ENCODE results near the gene HPN. TPM values are rescaled to one million over a fixed set of nuclear protein-coding genes. Genes with fewer than 3 reads are reported as not detected.
"Not testable (repeated sequence)": the region's sequence is repeated elsewhere in the genome, so short reads cannot be mapped to it uniquely, and the experiment has no call there.

HPN gene
- polyA plus RNA-seq, 5 donors: 21.3 to 48.5 (median 32.1) TPM

GRCh38 chr19:35007427-35007826, 34.1 kb upstream of the HPN start:
- not testable (repeated sequence) for DNase-seq

DNA sequence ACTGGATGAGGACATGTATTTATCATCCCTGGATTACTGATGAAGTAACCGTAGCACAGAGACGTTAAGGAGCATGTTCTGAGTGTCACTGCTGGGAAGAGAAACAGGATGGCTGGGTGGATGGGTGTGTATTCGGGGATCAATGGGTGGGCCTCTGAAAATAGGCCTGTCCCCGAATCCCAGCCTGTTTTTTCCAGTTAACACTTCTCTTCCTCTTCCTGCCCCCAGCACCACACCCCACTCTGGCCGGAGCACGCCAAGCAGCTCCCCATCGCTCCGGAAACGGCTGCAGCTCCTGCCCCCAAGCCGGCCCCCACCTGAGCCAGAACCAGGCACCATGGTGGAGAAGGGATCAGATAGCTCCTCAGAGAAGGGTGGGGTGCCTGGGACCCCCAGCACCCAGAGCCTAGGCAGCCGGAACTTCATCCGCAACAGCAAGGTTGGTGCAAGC, 32.6 kb upstream of the HPN start:
- no peak for DNase-seq

GRCh38 chr19:35009424-35010415, 31.8 kb upstream of the HPN start:
- no peak for DNase-seq

DNA sequence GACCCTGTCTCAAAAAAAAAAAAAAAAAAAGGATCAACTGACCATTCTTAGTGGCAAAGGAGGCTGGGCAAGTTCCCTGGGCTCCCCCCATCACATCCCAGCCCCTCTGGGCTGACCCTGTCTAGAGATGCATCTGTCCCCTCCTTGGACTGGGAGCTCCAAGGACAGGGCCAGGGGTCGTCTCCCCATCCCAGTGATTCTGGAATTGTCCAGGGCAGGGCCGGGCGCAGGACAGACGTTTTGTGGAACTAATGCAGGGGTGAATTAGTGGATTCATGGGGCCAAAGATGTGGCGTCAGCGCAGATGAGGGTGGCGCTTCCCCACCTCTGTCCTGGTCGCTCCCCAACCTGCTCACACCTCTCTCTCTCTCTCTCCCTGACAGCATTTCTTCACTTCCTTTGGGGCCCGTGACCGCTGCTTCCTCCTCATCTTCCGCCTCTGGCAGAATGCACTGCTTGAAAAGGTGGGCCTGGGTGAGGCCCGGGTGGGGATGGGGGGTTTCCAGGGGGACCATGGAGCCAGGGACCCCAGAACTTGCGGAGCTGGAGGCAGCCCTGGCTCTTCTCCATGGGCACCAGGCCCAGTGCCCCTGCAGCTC, 30.3 kb upstream of the HPN start:
- no peak for DNase-seq

GRCh38 chr19:35011737-35012682, 29.5 kb upstream of the HPN start:
- no peak for DNase-seq

GRCh38 chr19:35013041-35013819, 28.3 kb upstream of the HPN start:
- peak; percentile 41 to 50 for DNase-seq

DNA sequence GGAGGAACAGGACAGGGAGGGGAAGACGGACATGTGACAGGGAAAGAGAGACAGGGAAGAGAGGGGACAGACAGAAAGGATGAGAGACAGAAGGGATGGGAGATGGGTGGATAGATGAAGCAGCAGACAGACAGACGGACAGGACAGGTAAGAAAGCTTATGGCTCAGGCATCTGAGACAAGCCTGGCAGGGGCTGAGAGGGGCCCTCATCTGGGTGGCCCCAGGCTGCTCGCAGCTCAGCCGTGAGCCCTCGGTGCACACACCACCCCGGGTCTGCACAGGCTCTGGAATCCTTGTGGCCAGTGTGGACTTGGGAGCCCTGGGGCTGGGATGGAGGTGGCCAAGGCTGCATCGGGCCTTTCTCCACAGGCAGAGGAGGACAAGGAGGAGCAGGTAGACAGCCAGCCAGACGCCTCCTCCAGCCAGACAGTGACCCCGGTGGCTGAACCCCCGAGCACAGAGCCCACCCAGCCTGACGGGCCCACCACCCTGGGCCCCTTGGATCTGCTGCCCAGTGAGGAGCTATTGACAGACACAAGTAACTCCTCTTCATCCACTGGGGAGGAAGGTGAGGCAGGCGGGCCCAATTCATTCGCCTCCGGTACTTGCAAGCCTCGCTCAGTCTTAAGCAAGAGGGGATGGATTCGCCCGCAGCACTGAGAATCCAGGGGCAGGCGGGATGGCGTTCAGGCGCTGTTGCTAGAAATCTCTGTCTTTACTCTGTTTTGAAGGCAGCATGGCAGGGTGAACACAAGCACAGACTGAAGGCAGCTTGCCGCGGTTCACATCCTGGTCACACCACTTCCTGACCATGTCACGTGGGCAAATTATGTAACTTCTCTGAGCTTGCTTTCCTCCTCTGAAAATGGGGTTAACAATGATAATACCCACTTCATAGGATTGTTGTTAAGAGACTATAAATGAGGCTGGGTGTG, 27.4 kb upstream of the HPN start:
- no peak for DNase-seq

DNA sequence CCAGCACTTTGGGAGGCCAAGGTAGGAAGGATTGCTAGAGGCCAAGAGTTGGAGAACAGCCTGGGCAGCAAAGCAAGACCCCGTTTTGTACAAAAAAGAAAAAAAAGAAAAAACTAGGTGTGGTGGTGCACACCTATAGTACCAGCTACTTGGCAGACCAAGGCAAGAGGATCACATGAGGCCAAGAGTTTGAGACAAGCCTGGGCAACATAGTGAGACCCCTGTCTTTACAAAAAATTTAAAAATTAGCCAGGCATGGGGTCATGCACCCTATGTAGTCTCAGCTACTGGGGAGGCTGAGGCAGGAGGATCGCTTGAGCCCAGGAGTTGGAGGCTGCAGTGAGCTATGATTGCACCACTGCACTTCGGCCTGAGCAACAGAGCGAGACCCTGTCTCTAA, 26.7 kb upstream of the HPN start:
- not testable (repeated sequence) for DNase-seq

- DNase-seq: no peak
Observed at GRCh38 chr19:35015270-35015953, 26.1 kb upstream of the HPN start.

GRCh38 chr19:35015954-35016351, 25.6 kb upstream of the HPN start:
- DNase-seq: no peak

- no peak for DNase-seq
Observed at GRCh38 chr19:35017507-35017906, 24.0 kb upstream of the HPN start.

GRCh38 chr19:35018379-35018778, 23.1 kb upstream of the HPN start:
- no peak for DNase-seq

DNA sequence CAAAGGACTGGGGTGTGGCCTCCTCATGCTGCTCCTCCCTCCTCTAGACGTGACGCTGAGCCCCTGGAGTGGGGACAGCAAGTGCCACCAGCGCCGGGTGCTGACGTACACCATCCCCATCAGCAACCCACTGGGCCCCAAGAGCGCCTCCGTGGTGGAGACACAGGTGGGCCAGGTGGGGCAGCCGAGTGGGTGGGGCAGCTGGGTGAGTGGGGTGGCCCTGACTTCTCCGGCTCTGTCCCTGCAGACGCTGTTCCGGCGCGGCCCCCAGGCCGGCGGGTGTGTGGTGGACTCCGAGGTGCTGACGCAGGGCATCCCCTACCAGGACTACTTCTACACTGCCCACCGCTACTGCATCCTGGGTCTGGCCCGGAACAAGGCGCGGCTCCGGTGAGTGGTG, 22.4 kb upstream of the HPN start:
- DNase-seq: no peak

DNA sequence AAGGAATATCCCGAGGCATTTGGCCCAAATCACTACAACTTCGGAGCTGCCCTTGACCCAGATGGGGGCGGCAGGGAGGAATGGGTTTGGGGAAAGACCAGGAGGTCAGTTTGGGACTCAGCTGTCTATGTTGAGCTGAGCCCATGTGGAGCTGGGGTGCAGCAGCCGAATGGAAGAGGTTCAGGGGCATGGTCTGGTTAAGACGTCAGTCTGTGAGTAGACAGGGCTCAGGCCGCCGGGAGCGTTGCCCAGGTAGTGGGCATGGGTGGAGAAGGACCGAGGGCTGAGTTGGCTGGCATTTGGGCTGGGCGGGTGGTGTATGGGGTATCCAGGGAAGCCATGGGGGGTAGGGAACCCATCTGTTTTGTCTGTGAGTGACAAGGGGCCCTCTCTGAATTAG, 20.5 kb upstream of the HPN start:
- no peak for DNase-seq

DNA sequence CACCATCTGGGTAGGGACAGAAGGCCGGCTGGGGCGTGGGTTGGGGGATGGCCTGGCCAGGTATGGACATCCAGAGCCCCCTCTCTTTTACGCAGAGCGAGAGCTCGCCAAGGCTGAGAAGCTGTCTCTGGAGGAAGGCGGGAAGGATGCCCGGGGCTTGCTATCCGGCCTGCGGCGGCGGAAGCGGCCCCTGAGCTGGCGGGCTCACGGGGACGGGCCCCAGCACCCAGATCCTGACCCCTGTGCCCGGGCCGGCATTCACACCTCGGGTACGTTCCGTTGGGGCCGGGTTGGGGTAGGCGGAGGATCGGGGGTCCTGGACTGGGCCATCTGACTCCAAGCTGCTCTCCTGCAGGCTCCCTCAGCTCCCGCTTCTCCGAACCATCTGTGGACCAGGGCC, 19.9 kb upstream of the HPN start:
- no peak for DNase-seq

DNA sequence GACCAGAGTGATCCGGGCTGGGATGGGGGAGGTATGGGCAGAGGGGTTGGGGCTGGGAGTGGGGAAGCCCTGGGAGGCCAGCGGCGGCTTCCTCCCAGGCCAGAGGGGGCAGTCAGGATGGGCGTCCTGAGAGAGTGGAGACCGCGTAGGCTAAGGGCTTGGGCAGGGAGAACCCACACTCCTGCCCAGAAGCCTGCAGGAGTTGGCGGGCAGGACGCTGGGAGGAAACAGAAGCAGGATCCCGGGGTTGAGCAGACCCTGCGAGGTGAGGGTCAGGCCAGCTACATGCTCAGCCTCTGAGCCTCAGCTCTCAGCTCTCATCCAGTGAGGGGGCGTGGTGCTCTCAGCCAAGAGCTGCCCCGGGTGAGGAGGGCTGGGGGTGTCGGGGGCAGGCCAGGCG, 19.1 kb upstream of the HPN start:
- DNase-seq: no peak

DNA sequence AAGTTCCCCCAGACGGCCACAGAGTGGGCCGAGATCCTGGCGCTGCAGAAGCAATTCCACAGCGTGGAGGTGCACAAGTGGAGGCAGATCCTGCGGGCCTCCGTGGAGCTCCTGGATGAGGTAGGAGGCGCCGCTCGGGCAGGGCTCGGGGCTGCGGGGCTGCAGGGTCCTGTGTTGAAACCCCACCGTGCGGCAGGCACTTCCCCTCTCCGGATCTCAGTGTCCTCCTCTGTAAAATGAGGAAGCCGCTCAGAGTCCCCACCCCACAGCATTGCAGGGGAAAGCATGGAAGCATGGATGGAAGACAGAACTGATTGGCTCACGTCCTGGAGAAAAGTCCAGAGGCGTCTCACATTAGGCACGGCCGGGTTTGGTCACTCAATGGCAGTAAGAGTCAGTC, 18.1 kb upstream of the HPN start:
- DNase-seq: no peak

DNA sequence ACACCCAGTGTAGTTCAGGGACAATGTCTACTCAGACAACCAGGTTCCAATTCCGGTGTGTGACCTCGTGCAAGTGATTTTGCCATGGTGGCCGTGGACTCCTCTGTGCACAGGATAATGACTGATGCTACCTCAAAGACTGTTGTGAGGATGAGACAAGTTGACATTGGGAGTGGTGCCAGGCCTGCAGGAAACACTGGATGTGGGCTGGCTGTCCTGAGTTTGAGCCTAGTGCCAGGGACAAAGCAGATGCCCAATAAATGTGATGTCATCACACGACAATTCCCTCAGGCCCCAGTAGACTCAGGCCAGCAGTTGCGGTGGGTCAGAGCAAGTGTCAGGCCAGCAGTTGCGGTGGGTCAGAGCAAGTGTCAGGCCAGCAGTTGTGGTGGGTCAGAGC, 17.4 kb upstream of the HPN start:
- no peak for DNase-seq

DNA sequence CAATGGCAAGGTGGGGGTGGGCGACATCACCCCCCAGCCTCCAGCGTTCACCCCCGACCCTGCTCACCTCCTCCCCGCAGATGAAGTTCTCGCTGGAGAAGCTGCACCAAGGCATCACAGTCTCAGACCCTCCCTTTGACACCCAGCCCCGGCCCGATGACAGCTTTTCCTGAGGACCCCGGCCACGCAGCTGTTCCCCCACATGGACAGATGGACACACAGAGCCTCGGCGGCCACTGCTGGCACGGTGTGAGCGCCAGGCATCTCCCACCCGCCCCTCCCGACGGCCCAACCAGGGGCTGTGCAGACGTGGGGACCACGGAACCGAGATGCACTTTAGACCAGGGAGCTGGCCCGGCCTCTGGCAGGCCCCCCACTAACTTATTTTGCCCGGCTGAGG, 15.6 kb upstream of the HPN start:
- no peak for DNase-seq

Measured in right lung (tissue), 5 donors.